Muscle layer of colon (tissue), 2 donors: ENCODE data around the gene IRF3.

ENCODE experiments used
- H3K27ac ChIP-seq: one replicate; pipeline ENCODE4 v1.7.0; 2013; ENCODE audit warnings: low read depth, mild to moderate bottlenecking, low read length, moderate library complexity
- H3K27me3 ChIP-seq, 2 donors: one replicate each; pipeline ENCODE4 v1.7.0; 2013; ENCODE audit warnings: low read length in 2 of 2, mild to moderate bottlenecking in 2 of 2; ENCODE audit not compliant: insufficient read depth in 2 of 2, control insufficient read depth in 1 of 2
- H3K36me3 ChIP-seq: one replicate; pipeline ENCODE4 v1.7.0; 2013; ENCODE audit warnings: mild to moderate bottlenecking, low read length; ENCODE audit not compliant: insufficient read depth
- H3K4me1 ChIP-seq: one replicate; pipeline ENCODE4 v1.7.0; 2013; ENCODE audit warnings: mild to moderate bottlenecking, low read length; ENCODE audit not compliant: insufficient read depth
- H3K4me3 ChIP-seq, 2 donors: one replicate each; pipeline ENCODE4 v1.7.0; 2013; ENCODE audit warnings: low read length in 2 of 2, low read depth in 1 of 2, mild to moderate bottlenecking in 1 of 2, moderate library complexity in 1 of 2
- H3K9ac ChIP-seq: one replicate; pipeline ENCODE4 v1.7.0; 2013; ENCODE audit warnings: low read length
- H3K9me3 ChIP-seq: one replicate; pipeline ENCODE4 v1.7.0; 2013; ENCODE audit warnings: mild to moderate bottlenecking, low read length
- donor health status: abdominal sarcoma.
- donor health status: Adenocarcinoma of cecum.

The IRF3 gene

GRCh38 chr19:49677231-49677900 is 11.7 kb upstream of the IRF3 start, which contains the start of gene PRMT1:
PRMT1 (plus strand) TSS chr19:49677271; CDS start chr19:49677281, 10 bp downstream.
- Histone ChIP-seq H3K36me3 (peaks cover 10% of the 10 kb centered on the region), H3K9ac (peak within 1 kb of the TSS; percentile 78), H3K4me3 (peak within 1 kb of the TSS; percentile 86 to 87), H3K9me3 (no peaks in the 10 kb centered on the region), H3K27ac (peak within 1 kb of the TSS; percentile 93), H3K4me1 (peaks cover 34% of the 10 kb centered on the region), H3K27me3 (no peaks in the 10 kb centered on the region)

GRCh38 chr19:49676784-49677230 is 11.2 kb upstream of the IRF3 start:
- Histone ChIP-seq H3K36me3 (peaks cover 4% of the 10 kb centered on the region), H3K9ac (peak overlapping the region; percentile 78), H3K27me3 (no peaks in the 10 kb centered on the region), H3K27ac (peak overlapping the region; percentile 93), H3K9me3 (no peaks in the 10 kb centered on the region), H3K4me3 (peak overlapping the region; percentile 86 to 87), H3K4me1 (peaks cover 39% of the 10 kb centered on the region)

GRCh38 chr19:49676136-49676783 is 10.6 kb upstream of the IRF3 start:
- H3K27ac ChIP-seq = peak overlapping the region; percentile 83
- no peaks in the 10 kb centered on the region for H3K27me3 ChIP-seq
- H3K36me3 ChIP-seq = peaks cover 4% of the 10 kb centered on the region
- H3K4me1 ChIP-seq = peaks cover 41% of the 10 kb centered on the region
- H3K9ac ChIP-seq = peak overlapping the region; percentile 68
- peak overlapping the region in 1 of 2 donors; percentile 71 for H3K4me3 ChIP-seq
- H3K9me3 ChIP-seq = no peaks in the 10 kb centered on the region

GRCh38 chr19:49672131-49672919 is 6.7 kb upstream of the IRF3 start:
- H3K4me1 ChIP-seq = peaks cover 12% of the 10 kb centered on the region
- no peak overlapping the region for H3K9ac ChIP-seq
- H3K4me3 ChIP-seq = no peak overlapping the region
- H3K9me3 ChIP-seq = no peaks in the 10 kb centered on the region
- no peaks in the 10 kb centered on the region for H3K27me3 ChIP-seq
- H3K27ac ChIP-seq = no peak overlapping the region
- peaks cover 10% of the 10 kb centered on the region for H3K36me3 ChIP-seq

- Histone ChIP-seq H3K27me3 (no peaks in the 10 kb centered on the region), H3K4me3 (no peak overlapping the region), H3K9me3 (no peaks in the 10 kb centered on the region), H3K9ac (no peak overlapping the region), H3K27ac (no peak overlapping the region), H3K36me3 (peaks cover 10% of the 10 kb centered on the region), H3K4me1 (peaks cover 19% of the 10 kb centered on the region)
These were observed 3.9 kb upstream of the IRF3 start for GRCh38 chr19:49669516-49669915.

- Histone ChIP-seq H3K27ac (no peak overlapping the region), H3K4me3 (no peak overlapping the region), H3K9ac (no peak overlapping the region), H3K9me3 (no peaks in the 10 kb centered on the region), H3K27me3 (no peaks in the 10 kb centered on the region), H3K4me1 (peaks cover 26% of the 10 kb centered on the region), H3K36me3 (peaks cover 18% of the 10 kb centered on the region)
These were observed 1.8 kb upstream of the IRF3 start for GRCh38 chr19:49667473-49667872.

GRCh38 chr19:49666120-49666444 is 425 bp upstream of the IRF3 start:
- H3K27ac ChIP-seq = peak overlapping the region; percentile 85
- H3K4me3 ChIP-seq = peak overlapping the region; percentile 70 to 94
- H3K9ac ChIP-seq = peak overlapping the region; percentile 85
- H3K36me3 ChIP-seq = peaks cover 31% of the 10 kb centered on the region
- H3K4me1 ChIP-seq = peaks cover 18% of the 10 kb centered on the region
- no peaks in the 10 kb centered on the region for H3K9me3 ChIP-seq
- no peaks in the 10 kb centered on the region for H3K27me3 ChIP-seq

GRCh38 chr19:49665036-49665350 is 664 bp downstream of the IRF3 start:
- no peaks in the 10 kb centered on the region for H3K27me3 ChIP-seq
- peaks cover 18% of the 10 kb centered on the region for H3K4me1 ChIP-seq
- peaks cover 38% of the 10 kb centered on the region for H3K36me3 ChIP-seq
- H3K9me3 ChIP-seq = no peaks in the 10 kb centered on the region
- peak overlapping the region; percentile 85 for H3K9ac ChIP-seq
- H3K4me3 ChIP-seq = peak overlapping the region; percentile 70 to 94
- peak overlapping the region; percentile 85 for H3K27ac ChIP-seq

- Histone ChIP-seq H3K9me3 (no peaks in the 10 kb centered on the region), H3K4me1 (peaks cover 18% of the 10 kb centered on the region), H3K9ac (peak overlapping the region; percentile 85), H3K36me3 (peaks cover 42% of the 10 kb centered on the region), H3K4me3 (peak overlapping the region; percentile 70 to 94), H3K27me3 (no peaks in the 10 kb centered on the region), H3K27ac (peak overlapping the region; percentile 85)
These were observed 1.3 kb downstream of the IRF3 start for GRCh38 chr19:49664171-49665035.

GRCh38 chr19:49663224-49663623 is 2.4 kb downstream of the IRF3 start:
- Histone ChIP-seq H3K27me3 (no peaks in the 10 kb centered on the region), H3K27ac (no peak overlapping the region), H3K9me3 (no peaks in the 10 kb centered on the region), H3K9ac (no peak overlapping the region), H3K36me3 (peaks cover 48% of the 10 kb centered on the region), H3K4me3 (no peak overlapping the region), H3K4me1 (peaks cover 18% of the 10 kb centered on the region)

GRCh38 chr19:49662011-49662410 is 3.6 kb downstream of the IRF3 start:
- no peaks in the 10 kb centered on the region for H3K27me3 ChIP-seq
- H3K4me1 ChIP-seq = peaks cover 18% of the 10 kb centered on the region

More at GRCh38 chr19:49662011-49662410, 3.6 kb downstream of the IRF3 start:
- Histone ChIP-seq H3K9me3 (no peaks in the 10 kb centered on the region), H3K9ac (no peak overlapping the region), H3K4me3 (no peak overlapping the region), H3K36me3 (peaks cover 60% of the 10 kb centered on the region), H3K27ac (no peak overlapping the region)
